Right kidney (tissue), 1 donor: ENCODE results near the gene CLUH.
"Not testable (repeated sequence)": the region's sequence is repeated elsewhere in the genome, so short reads cannot be mapped to it uniquely, and the experiment has no call there.

Experiments used
- DNase-seq: peaks from one replicate; pipeline ENCODE4 v3.0.0-alpha.2; 2016

CLUH gene

GRCh38 chr17:2703181-2703580, 8.4 kb downstream of the CLUH start:
- DNase-seq: no peak

GRCh38 chr17:2701996-2702741, 9.4 kb downstream of the CLUH start:
- no peak for DNase-seq

- no peak for DNase-seq
These were observed 10.2 kb downstream of the CLUH start for GRCh38 chr17:2701161-2701995.

- no peak for DNase-seq
These were observed 10.9 kb downstream of the CLUH start for GRCh38 chr17:2700491-2701141.

GRCh38 chr17:2700030-2700490, 11.5 kb downstream of the CLUH start:
- no peak for DNase-seq

- DNase-seq: not testable (repeated sequence)
These were observed 12.3 kb downstream of the CLUH start for GRCh38 chr17:2699216-2699805.

- no peak for DNase-seq
These were observed 13.9 kb downstream of the CLUH start for GRCh38 chr17:2697611-2698162.

- no peak for DNase-seq
These were observed 15.4 kb downstream of the CLUH start for GRCh38 chr17:2695961-2696760.

- no peak for DNase-seq
These were observed 16.2 kb downstream of the CLUH start for GRCh38 chr17:2695243-2695960.

GRCh38 chr17:2694381-2695242, 17.0 kb downstream of the CLUH start:
- no peak for DNase-seq

GRCh38 chr17:2693561-2694380, 17.8 kb downstream of the CLUH start:
- DNase-seq: no peak

GRCh38 chr17:2692781-2693135, 18.8 kb downstream of the CLUH start:
- no peak for DNase-seq

GRCh38 chr17:2691965-2692780, 19.4 kb downstream of the CLUH start:
- DNase-seq: no peak

- no peak for DNase-seq
These were observed 20.3 kb downstream of the CLUH start for GRCh38 chr17:2691069-2691871.

GRCh38 chr17:2690165-2691068, 21.1 kb downstream of the CLUH start:
- no peak for DNase-seq
